ENCODE results near the gene VAV1.

- TF ChIP-seq RFX5 (IDR thresholded peaks at IDR 0.05) (no peak), BHLHE40 (IDR thresholded peaks at IDR 0.05; ENCODE audit: low read depth, low read length) (no peak), POLR2A (IDR thresholded peaks at IDR 0.05; ENCODE audit: low read length) (no peak), JUN (IDR thresholded peaks at IDR 0.05) (no peak), CTCF (IDR thresholded peaks at IDR 0.05) (no peak)
Observed at GRCh38 chr19:6723738-6724137, 48.8 kb upstream of the VAV1 start.

All from A549 (cell line).